Stimulated activated CD4-positive, alpha-beta T cell treated with anti-CD3 and anti-CD28 coated beads, Interleukin-1b, Interleukin-23, amount 100 ng/mL, for 1 hour (primary cell): Measurements from ENCODE around the gene ATP5F1A.
A peak's percentile ranks its signal among the peaks of the same experiment; 100 is the strongest.

Experiments used
- DNase-seq, 2 donors: peaks; one replicate each; pipeline ENCODE4 v3.0.0-alpha.2; 2020; ENCODE audit warnings: low read depth in 2 of 2

Gene ATP5F1A

GRCh38 chr18:46073474-46074331 is 24.4 kb downstream of the ATP5F1A start:
- DNase-seq, result no peak

- no peak for DNase-seq
Observed at GRCh38 chr18:46072959-46073358, 25.1 kb downstream of the ATP5F1A start.

GRCh38 chr18:46072376-46072867 is 25.7 kb downstream of the ATP5F1A start:
- DNase-seq, result no peak

- peak; percentile 13 to 42 for DNase-seq
Observed at GRCh38 chr18:46071653-46072375, 26.3 kb downstream of the ATP5F1A start, which contains the start of gene PSTPIP2. TSS of gene PSTPIP2 (minus strand) at chr18:46072260. CDS start at chr18:46072188, 72 bp downstream.

- DNase-seq, result no peak
Observed at GRCh38 chr18:46070815-46071652, 27.1 kb downstream of the ATP5F1A start.

- no peak for DNase-seq
Observed at GRCh38 chr18:46070232-46070631, 27.9 kb downstream of the ATP5F1A start.

GRCh38 chr18:46069524-46069923 is 28.6 kb downstream of the ATP5F1A start:
- DNase-seq, result no peak

GRCh38 chr18:46068763-46069162 is 29.3 kb downstream of the ATP5F1A start:
- no peak for DNase-seq

- DNase-seq, result no peak
Observed at GRCh38 chr18:46067438-46068007, 30.6 kb downstream of the ATP5F1A start.

- no peak for DNase-seq
Observed at GRCh38 chr18:46062781-46063180, 35.3 kb downstream of the ATP5F1A start.

GRCh38 chr18:46061796-46062195 is 36.3 kb downstream of the ATP5F1A start:
- DNase-seq, result no peak

- DNase-seq, result no peak
Observed at GRCh38 chr18:46061387-46061786, 36.7 kb downstream of the ATP5F1A start.

- DNase-seq, result no peak
Observed at GRCh38 chr18:46060359-46060841, 37.7 kb downstream of the ATP5F1A start.

- no peak for DNase-seq
Observed at GRCh38 chr18:46055838-46056230, 42.3 kb downstream of the ATP5F1A start.

GRCh38 chr18:46054956-46055837 is 42.9 kb downstream of the ATP5F1A start:
- DNase-seq, result no peak

GRCh38 chr18:46053368-46054095 is 44.6 kb downstream of the ATP5F1A start:
- no peak for DNase-seq

- no peak for DNase-seq
Observed at GRCh38 chr18:46051731-46052461, 46.2 kb downstream of the ATP5F1A start.

GRCh38 chr18:46050268-46050667 is 47.8 kb downstream of the ATP5F1A start:
- DNase-seq, result no peak

GRCh38 chr18:46048641-46049040 is 49.5 kb downstream of the ATP5F1A start:
- no peak for DNase-seq
